ENCODE results near the gene SLC7A1.

Gene SLC7A1

DNA sequence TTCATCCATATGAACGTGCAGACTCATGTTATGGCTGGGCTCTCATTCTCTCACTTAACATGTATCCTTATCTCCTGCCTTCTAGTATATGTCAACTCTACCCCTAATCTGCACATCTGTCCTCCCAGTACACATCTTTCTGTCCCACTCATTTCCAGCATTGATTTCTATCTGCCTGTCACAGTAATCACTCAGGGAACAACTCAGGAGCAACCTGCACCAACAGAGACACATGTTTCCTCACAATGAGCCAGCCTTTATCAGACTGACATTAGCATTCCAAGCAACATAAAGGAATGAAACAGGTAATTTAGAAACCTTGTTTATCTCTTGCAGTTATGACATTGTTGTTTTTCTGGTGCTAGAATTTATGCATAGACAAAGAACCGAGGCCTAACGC is 17.6 kb upstream of the SLC7A1 start:
- H3K4me3 ChIP-seq (replicated peaks in 1 of 2; ENCODE audit: low read depth in 2 of 2, low read length in 2 of 2), result no peak overlapping the region
- no peak for DNase-seq (ENCODE audit: low read depth in 2 of 2)
- TF ChIP-seq, protein P1, sequence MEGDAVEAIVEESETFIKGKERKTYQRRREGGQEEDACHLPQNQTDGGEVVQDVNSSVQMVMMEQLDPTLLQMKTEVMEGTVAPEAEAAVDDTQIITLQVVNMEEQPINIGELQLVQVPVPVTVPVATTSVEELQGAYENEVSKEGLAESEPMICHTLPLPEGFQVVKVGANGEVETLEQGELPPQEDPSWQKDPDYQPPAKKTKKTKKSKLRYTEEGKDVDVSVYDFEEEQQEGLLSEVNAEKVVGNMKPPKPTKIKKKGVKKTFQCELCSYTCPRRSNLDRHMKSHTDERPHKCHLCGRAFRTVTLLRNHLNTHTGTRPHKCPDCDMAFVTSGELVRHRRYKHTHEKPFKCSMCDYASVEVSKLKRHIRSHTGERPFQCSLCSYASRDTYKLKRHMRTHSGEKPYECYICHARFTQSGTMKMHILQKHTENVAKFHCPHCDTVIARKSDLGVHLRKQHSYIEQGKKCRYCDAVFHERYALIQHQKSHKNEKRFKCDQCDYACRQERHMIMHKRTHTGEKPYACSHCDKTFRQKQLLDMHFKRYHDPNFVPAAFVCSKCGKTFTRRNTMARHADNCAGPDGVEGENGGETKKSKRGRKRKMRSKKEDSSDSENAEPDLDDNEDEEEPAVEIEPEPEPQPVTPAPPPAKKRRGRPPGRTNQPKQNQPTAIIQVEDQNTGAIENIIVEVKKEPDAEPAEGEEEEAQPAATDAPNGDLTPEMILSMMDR (IDR thresholded peaks at IDR 0.05; ENCODE audit: low read depth, low read length), result no peak

DNA sequence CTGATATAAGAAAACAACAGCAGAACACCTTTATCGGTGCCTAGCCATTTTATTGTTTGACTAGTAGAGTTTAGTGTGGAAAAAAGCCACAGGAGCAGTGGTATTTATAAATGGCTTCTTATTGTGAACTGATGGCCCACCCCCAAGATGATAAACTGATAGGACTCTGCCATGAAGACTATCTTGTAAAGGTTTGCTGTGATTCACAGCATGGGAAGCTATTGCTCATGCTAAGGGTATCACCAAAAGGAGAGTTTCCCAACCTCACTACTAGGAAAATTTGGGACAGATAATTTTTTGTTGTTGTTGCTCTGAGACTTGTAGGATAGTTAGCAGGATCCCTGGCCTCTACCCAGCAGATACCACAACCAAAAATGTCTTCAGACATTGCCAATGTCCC is 12.0 kb upstream of the SLC7A1 start:
- no peak for DNase-seq (ENCODE audit: low read depth in 2 of 2)
- H3K4me3 ChIP-seq (replicated peaks in 1 of 2; ENCODE audit: low read depth in 2 of 2, low read length in 2 of 2), result no peak overlapping the region
- TF ChIP-seq, protein P1 (IDR thresholded peaks at IDR 0.05; ENCODE audit: low read depth, low read length), result no peak

DNA sequence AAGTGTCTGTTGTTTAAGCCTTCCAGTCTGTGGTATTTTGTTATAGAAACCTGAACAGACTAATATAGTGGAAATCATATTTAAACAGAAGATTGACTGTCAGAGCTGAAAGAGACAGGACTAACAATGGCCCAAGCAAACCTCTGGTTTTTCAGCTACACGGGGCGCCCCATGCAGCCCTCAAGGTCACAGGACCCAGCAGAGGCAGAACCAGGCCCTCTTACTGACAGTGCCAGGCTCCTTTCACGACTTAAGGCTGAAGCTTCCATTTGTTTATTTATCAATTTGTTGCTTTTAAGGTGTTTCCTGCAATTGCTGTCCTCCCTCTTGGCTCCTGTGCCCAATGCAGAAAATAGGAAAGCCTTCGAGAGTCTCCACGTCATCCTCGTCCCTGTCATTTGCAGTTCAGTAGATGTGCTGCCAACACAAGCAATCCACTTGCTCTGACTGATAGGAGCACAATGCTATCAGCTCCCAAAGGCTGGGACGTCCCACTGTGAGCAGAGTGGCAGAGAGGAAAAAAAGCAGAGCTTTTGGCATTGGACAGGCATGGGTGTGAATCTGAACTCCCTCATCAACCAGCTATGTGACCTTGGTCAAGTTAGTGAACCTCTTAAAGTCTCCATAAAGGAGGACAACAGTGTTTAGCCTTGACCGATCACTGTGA is 10.5 kb upstream of the SLC7A1 start:
- TF ChIP-seq, protein P1 (IDR thresholded peaks at IDR 0.05; ENCODE audit: low read depth, low read length), result no peak
- no peak for DNase-seq (ENCODE audit: low read depth in 2 of 2)
- H3K4me3 ChIP-seq (replicated peaks in 1 of 2; ENCODE audit: low read depth in 2 of 2, low read length in 2 of 2), result no peak overlapping the region

DNA sequence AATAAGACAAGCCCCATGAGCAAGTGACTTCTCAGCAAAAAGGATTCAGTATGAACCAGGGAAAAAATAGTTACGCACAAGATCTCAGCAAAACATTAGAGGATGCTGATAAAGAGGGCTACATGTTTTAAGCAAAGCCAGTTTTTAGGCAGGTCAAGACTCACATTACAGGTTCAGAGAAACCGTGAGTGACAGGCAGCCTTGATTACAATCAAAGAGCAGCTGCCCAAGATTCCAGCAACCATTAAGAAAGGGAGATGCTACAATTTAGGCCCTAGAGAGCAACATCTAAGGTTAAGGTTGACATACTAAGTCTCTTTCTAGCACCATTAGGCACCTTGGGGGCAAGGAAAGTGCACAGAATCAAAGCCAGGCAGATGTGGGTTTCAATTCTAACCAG is 2.8 kb upstream of the SLC7A1 start:
- H3K4me3 ChIP-seq (replicated peaks in 1 of 2; ENCODE audit: low read depth in 2 of 2, low read length in 2 of 2), result no peak overlapping the region
- TF ChIP-seq, protein P1 (IDR thresholded peaks at IDR 0.05; ENCODE audit: low read depth, low read length), result no peak

DNA sequence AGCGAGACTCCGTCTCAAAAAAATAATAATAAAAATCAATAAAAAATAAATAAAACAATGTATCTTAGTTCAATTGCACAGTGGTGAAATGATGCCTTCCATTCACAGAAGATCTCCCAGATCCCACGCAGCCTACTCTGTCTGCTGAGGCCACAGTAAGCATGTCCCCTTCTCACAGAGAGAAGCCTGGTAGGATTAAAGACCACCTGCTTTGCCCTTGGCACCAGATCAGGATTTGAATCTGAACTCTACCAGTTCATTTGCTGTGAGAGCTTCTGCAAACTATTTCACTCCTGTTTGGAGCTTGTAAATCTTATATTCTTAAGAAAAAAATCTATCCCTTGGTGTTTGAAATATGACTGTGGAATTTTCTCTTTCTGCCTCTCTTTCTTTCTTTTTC is 2.2 kb upstream of the SLC7A1 start:
- DNase-seq (ENCODE audit: low read depth in 2 of 2), result no peak
- H3K4me3 ChIP-seq (replicated peaks in 1 of 2; ENCODE audit: low read depth in 2 of 2, low read length in 2 of 2), result no peak overlapping the region
- TF ChIP-seq, protein P1 (IDR thresholded peaks at IDR 0.05; ENCODE audit: low read depth, low read length), result no peak

More for the DNA sequence above, 2.8 kb upstream of the SLC7A1 start:
- no peak for DNase-seq (ENCODE audit: low read depth in 2 of 2)

DNA sequence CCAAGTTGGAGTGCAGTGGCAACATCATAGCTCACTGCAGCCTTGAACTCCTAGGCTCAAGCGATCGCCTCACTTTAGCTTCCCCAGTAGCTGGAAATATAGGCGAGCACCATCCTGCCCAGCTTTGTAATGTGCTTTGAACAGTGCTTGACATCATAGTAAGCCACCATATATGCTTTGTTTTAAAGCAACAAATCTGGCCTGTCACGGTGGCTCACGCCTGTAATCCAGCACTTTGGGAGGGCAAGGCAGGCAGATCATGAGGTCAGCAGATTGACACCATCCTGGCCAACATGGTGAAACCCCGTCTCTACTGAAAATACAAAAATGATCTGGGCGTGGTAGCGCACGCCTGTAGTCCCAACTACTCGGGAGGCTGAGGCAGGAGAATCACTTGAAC is 1.8 kb upstream of the SLC7A1 start:
- H3K4me3 ChIP-seq (replicated peaks in 1 of 2; ENCODE audit: low read depth in 2 of 2, low read length in 2 of 2), result no peak overlapping the region
- DNase-seq (ENCODE audit: low read depth in 2 of 2), result no peak
- TF ChIP-seq, protein P1 (IDR thresholded peaks at IDR 0.05; ENCODE audit: low read depth, low read length), result no peak

DNA sequence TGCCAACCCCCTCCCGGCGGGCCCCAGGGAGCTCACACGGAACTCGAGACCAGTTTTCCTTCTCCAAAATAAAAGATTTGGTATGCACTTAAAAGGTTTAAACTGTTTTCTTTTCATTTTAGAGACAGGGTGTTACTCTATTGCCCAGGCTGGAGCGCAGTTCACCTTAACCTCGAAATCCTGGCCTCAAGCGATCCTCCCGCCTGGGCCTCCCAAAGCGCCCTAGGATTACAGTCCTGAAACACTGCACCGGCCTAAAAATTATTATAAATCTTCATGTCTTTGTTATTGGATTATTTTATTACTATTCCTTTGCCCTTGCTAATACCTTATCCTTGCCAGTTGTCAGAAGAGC is 553 bp upstream of the SLC7A1 start:
- no peak for DNase-seq (ENCODE audit: low read depth in 2 of 2)
- TF ChIP-seq, protein P1 (IDR thresholded peaks at IDR 0.05; ENCODE audit: low read depth, low read length), result no peak
- peak overlapping the region; percentile 54 to 79 for H3K4me3 ChIP-seq (replicated peaks in 1 of 2; ENCODE audit: low read depth in 2 of 2, low read length in 2 of 2)

Data from cardiac fibroblast (primary cell).